ENCODE results near the gene FOXN3. TPM values are rescaled to one million over a fixed set of nuclear protein-coding genes. Genes with fewer than 3 reads are reported as not detected.

The FOXN3 gene
- total RNA-seq, 1 donor from 2014 or later: 34.5 TPM

DNA sequence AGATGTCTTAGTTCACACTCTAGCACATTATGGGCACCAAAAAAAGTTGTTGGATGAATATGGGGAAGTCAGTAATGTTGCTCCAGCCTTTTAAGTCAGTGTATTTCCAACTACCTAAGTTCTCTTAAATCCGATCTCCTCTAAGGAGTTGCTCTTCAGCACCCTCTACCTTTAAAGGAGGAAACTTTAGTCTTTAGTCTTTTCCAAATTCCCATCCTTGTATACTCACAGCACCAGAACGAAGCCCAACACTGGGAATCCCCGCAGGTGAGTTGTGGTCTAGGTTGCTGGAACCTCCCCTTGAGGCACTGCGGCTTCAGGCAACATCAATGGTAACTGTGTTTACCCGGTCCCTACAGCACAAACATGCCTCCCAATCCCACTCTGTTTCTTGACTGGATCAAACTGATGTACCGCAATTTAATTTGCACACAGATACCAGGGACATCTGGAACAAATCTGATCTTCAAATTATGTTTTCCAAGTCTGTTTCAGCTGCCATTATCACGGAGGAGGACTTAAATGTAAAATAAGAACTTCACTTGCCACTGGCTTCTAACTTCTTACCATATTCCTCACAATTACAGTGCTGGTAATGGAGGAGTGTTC is 179.0 kb downstream of the FOXN3 start:
- no peak for DNase-seq (ENCODE audit: low read depth)
- Histone ChIP-seq H3K4me3 (ENCODE audit: low read depth, low read length) (no peak overlapping the region), H3K27me3 (ENCODE audit: control insufficient read depth, insufficient read depth, low read length) (no peaks in the 10 kb centered on the region), H3K36me3 (ENCODE audit: control insufficient read depth, insufficient read depth, low read length) (no peaks in the 10 kb centered on the region)
- TF ChIP-seq, protein P1, sequence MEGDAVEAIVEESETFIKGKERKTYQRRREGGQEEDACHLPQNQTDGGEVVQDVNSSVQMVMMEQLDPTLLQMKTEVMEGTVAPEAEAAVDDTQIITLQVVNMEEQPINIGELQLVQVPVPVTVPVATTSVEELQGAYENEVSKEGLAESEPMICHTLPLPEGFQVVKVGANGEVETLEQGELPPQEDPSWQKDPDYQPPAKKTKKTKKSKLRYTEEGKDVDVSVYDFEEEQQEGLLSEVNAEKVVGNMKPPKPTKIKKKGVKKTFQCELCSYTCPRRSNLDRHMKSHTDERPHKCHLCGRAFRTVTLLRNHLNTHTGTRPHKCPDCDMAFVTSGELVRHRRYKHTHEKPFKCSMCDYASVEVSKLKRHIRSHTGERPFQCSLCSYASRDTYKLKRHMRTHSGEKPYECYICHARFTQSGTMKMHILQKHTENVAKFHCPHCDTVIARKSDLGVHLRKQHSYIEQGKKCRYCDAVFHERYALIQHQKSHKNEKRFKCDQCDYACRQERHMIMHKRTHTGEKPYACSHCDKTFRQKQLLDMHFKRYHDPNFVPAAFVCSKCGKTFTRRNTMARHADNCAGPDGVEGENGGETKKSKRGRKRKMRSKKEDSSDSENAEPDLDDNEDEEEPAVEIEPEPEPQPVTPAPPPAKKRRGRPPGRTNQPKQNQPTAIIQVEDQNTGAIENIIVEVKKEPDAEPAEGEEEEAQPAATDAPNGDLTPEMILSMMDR (IDR thresholded peaks at IDR 0.05; ENCODE audit: insufficient read depth, low read length, poor library complexity, severe bottlenecking): peak; percentile 25

DNA sequence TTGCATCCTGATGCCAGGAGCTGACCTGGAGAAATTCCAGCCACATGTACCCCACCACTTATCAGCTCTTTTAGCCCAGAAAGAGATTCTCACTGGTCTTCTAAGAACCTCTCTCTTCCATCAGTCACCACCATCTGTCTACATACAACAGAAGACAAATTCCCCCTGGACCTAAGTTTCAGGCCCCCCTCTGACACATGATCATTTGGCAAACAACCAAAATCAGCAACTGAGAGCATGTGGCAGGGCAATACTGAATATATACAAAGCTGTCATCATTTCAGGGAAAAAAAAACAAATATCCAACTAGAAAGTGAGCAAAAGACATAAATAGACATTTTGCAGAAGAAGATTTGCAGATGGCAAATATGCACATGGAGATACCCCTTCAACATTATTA is 180.2 kb downstream of the FOXN3 start:
- DNase-seq (ENCODE audit: low read depth): no peak
- H3K36me3 ChIP-seq (ENCODE audit: control insufficient read depth, insufficient read depth, low read length): no peaks in the 10 kb centered on the region
- TF ChIP-seq, protein P1 (IDR thresholded peaks at IDR 0.05; ENCODE audit: insufficient read depth, low read length, poor library complexity, severe bottlenecking): no peak
- no peaks in the 10 kb centered on the region for H3K27me3 ChIP-seq (ENCODE audit: control insufficient read depth, insufficient read depth, low read length)
- no peak overlapping the region for H3K4me3 ChIP-seq (ENCODE audit: low read depth, low read length)

DNA sequence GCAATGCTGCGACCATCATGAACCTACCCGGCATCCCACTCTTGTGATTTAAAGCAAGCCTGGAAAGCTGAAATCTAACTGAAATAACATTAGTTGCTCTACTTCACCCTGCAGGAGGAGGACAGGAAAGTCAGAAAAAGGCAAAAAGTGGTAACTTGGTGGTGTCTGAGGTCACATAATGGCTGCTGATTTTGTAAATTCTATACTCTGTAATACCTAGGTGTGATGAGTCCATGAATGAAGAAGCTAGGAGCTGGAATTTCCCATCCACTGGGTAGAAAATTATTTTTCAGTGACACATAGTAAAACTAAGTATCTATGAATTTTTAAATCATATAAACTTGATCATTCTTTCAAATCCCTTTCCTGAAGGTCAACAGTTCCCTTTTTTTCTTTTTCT is 183.8 kb downstream of the FOXN3 start:
- no peak overlapping the region for H3K4me3 ChIP-seq (ENCODE audit: low read depth, low read length)
- no peak for DNase-seq (ENCODE audit: low read depth)
- H3K36me3 ChIP-seq (ENCODE audit: control insufficient read depth, insufficient read depth, low read length): no peaks in the 10 kb centered on the region
- TF ChIP-seq, protein P1 (IDR thresholded peaks at IDR 0.05; ENCODE audit: insufficient read depth, low read length, poor library complexity, severe bottlenecking): no peak
- no peaks in the 10 kb centered on the region for H3K27me3 ChIP-seq (ENCODE audit: control insufficient read depth, insufficient read depth, low read length)

DNA sequence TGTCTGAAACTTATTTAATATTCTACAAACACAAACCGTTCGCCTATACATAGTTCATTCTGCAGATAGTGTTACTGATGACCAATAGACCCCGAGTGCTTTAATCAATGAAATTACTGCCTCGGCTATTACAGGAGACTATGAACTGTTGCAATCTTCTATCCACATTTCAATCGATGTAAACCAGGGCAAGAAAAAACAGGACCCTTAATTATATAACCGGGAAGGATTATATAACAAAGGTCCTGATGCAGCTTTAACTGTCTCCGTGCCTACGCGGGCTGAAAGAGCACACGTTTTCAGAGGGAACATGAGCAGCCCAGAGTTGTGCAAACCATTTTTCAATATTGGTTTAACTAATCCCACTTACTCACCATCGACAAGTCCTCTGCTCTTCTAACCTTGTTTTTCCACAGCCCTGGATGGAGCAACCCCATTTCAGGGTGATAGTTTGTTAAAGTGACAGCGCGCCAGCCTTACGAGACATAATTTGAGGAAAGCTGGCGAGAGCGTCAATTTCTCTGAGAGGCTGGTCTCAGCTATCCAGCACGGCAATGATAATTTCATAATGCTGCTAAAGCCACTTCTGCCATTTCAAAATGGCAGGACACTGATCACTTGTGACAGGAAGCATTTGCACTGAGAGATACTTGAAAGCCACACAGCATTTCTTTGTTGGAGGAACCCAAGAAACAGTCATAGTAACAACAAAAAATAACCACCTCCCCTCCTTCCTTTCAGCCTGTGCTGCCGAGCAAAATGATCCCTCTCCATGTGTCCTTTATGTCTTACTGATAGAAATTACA is 184.6 kb downstream of the FOXN3 start:
- TF ChIP-seq, protein P1 (IDR thresholded peaks at IDR 0.05; ENCODE audit: insufficient read depth, low read length, poor library complexity, severe bottlenecking): no peak
- DNase-seq (ENCODE audit: low read depth): no peak
- Histone ChIP-seq H3K27me3 (ENCODE audit: control insufficient read depth, insufficient read depth, low read length) (no peaks in the 10 kb centered on the region), H3K36me3 (ENCODE audit: control insufficient read depth, insufficient read depth, low read length) (no peaks in the 10 kb centered on the region), H3K4me3 (ENCODE audit: low read depth, low read length) (no peak overlapping the region)

DNA sequence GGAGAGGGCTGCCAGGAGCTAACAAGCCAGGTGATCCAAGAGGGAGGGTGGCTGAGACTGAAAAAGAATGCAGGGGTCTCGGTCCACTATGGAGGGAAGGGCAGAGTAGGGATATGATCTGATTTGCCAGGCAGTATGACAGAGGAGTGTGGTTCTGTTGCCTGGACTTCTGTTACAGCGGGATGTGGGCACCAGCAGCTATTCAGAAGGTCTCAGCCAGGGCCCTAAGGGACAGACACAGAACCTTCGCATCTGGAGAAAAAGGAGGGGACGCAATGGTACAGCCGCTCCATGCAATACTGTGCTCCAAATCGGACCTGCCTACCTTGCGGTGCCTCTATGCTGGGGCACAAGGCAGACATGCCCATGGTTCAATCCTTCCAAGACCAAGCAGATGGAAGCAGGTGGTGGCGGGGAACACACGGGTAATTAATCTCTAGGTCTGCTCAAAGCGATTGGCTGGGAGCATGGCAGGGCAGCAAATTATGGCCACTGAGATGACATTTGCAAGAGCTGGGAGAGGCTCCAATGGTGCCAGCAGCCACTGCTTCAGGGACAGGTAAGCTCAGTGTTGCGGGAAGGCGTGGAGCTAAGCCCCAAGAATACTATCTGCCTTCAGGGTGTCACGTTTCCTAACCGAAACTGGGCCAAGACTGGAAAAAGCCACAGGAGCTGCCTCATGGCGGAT is 185.5 kb downstream of the FOXN3 start:
- no peak for DNase-seq (ENCODE audit: low read depth)
- H3K36me3 ChIP-seq (ENCODE audit: control insufficient read depth, insufficient read depth, low read length): no peaks in the 10 kb centered on the region
- TF ChIP-seq, protein P1 (IDR thresholded peaks at IDR 0.05; ENCODE audit: insufficient read depth, low read length, poor library complexity, severe bottlenecking): no peak
- H3K4me3 ChIP-seq (ENCODE audit: low read depth, low read length): no peak overlapping the region
- no peaks in the 10 kb centered on the region for H3K27me3 ChIP-seq (ENCODE audit: control insufficient read depth, insufficient read depth, low read length)

Measured in kidney epithelial cell (primary cell).